Glomerular visceral epithelial cell (primary cell): ENCODE measurements around the gene DNPH1.
A peak's percentile ranks its signal among the peaks of the same experiment; 100 is the strongest.

Experiments used
- DNase-seq: peaks from one replicate; pipeline ENCODE4 v3.0.0-alpha.2; 2016; ENCODE audit errors: extremely low spot score

Gene DNPH1

GRCh38 chr6:43181942-43182860 lies 47.1 kb downstream of the DNPH1 start, which contains the start of gene CUL9:
TSS of gene CUL9 (plus strand) at chr6:43182196. CDS start at chr6:43184311, 2,115 bp downstream.
- DNase-seq: peak; percentile 75

DNA sequence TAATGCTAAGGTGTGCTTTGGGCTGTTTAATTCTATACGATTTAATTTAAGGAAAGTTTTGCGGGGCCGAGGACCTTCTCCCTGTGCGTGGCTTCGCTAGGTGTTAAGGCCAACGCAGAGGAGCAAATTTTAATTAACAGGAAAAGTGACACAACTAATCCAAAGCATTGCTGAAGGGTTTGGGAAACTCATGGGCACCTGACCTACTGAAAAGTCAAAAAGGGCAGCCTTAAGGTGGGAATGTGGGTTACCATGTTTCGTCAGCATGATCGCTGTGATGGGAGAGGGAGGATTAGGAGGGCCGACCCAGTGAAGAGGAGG lies 47.7 kb downstream of the DNPH1 start:
- no peak for DNase-seq

DNA sequence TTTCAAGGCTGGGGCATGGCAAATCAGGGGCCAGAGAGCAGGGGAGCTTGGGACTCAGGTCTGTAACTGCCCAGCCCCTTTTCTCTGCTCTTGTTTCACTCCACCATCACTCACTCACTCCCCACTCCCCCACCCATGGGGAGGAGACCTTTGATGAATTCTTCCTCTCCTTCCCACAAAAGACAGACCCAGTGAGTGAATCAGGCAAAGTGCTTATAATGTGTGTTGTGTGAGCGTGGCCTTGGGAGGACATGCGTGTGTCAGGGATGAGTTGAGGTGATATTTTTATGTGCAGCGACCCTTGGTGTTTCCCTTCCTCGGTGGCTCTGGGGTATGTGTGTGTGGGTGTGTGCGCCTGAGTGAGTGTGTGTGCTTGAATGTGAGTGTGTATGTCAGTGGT lies 48.3 kb downstream of the DNPH1 start:
- DNase-seq: no peak

DNA sequence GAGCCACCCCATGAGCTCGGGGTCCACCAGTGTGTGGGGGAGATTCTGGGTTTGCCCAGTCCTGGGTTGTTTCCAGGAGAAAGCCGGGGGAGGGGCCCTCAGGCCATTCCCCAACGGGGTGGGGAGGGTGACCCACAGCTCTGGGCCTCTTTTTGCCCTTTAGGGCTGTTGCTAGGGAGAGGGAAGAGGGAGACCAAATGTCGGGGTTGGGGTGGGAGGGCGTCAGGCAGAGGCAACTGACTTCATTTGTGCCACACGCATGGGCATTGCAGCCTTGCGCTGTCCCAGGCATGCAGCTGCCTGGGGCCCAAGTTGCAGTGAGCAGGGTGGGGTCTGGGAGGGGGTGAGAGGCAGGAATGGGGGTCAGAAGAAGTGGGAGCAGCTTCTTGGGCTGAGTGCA lies 49.2 kb downstream of the DNPH1 start:
- DNase-seq: no peak

DNA sequence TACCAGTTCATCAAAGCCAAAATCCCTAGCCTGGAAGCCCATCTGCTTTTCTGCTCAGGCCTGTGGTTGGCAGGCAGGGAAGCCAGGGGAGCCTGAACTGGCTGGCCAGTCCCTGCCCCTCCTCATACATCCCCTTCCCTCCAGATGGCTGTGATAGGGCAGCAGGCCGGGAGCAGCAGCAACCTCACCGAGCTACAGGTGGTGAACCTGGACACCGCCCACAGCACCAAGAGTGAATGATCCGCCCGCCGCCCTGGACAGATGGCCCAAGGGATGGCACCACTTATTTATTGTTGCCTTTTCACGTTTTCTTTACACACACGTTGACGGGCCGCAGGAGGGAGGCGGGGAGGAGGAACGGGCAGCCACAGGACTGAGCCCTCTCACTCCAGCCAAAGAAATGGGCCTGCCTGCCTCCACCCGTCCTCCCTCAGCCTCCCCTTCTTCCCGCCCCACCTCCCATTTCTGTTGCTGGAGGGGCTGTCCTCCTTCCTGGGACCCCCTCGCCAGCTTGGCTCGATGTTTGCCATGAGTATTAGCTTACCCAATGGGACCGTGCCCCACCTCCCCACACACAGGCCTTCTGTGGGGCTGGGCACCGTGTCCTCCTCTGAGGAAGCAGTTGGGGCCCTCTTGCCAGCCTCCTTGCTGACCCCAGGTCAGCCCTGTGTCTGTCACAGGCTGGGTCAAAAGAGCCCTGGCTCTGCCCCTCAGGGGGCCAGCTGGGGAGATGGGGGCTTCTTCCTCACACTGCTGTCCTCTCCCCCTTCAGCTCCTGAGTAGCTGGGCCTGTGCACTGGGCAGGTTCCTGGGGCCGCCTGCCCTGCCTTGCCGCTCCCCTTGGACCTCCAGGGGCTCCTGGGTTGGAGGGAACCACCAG lies 50.1 kb downstream of the DNPH1 start:
- DNase-seq: no peak

- no peak for DNase-seq
Observed at GRCh38 chr6:43178150-43178549, 51.1 kb downstream of the DNPH1 start.

GRCh38 chr6:43176423-43176786 lies 52.9 kb downstream of the DNPH1 start:
- no peak for DNase-seq

DNA sequence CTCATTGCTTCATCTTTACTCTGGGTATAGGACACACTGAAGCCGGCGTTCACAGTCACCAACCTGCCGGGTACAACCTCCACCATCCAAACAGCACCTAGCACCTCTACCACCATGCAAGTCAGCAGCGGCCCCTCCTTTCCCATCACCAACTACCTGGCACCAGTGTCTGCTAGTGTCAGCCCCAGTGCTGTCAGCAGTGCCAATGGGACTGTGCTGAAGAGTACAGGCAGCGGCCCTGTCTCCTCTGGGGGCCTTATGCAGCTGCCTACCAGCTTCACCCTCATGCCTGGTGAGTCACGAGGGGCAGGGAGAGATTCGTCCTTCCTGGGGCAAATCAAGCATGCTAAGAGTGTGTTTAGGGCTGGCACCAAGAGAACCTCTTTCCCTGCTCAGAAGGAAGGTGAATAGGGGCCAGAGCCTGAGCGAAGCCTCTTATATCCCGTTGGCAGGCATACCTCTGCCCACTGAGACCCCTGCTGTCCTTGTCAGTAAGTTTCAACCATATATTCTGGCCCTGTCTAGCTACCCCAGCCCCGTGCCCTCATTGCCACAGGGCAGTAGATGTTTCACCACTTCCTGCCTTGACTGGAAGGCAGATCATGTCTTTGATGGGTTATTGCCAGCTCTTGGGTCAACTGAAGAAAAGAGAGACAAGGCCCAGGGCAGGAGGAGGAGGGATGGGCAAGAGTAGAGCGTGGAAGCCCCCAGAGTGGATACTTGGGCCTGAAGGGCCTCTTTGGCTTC lies 53.4 kb downstream of the DNPH1 start:
- DNase-seq: no peak
